Psoas muscle (tissue), 8 donors: ENCODE results near the gene CLMN. TPM values are rescaled to one million over a fixed set of nuclear protein-coding genes. Genes with fewer than 3 reads are reported as not detected.

Experiments
- ATAC-seq, 4 donors: fragments of 200-7000 bp; cut with Tn5 transposase; one replicate each; pipeline ENCODE4 v1.9.1; 2020; ENCODE audit warnings: moderate library complexity in 3 of 4, mild to moderate bottlenecking in 2 of 4
- DNase-seq, 2 donors: peaks; one replicate each; pipeline ENCODE4 v3.0.0-alpha.2; 2020
- H3K27ac ChIP-seq: fragments of 200-600 bp; one replicate; pipeline ENCODE4 v1.8.0; 2022
- H3K27me3 ChIP-seq, 3 donors: fragments of 200-600 bp in 1 of 3; one replicate each; pipeline versions ENCODE4 v1.6.1 to v1.8.0; 2013 to 2022; ENCODE audit warnings: low read length in 2 of 3, mild to moderate bottlenecking in 2 of 3, moderate library complexity in 1 of 3; ENCODE audit not compliant: insufficient read depth in 3 of 3
- H3K36me3 ChIP-seq, 2 donors: fragments of 200-600 bp in 1 of 2; one replicate each; pipeline versions ENCODE4 v1.6.1 to v1.8.0; 2013 to 2022; ENCODE audit warnings: low read depth in 1 of 2, mild to moderate bottlenecking in 1 of 2, moderate library complexity in 1 of 2; ENCODE audit not compliant: insufficient read depth in 1 of 2
- H3K4me1 ChIP-seq: fragments of 200-600 bp; one replicate; pipeline ENCODE4 v1.8.0; 2022
- H3K4me3 ChIP-seq: fragments of 200-600 bp; one replicate; pipeline ENCODE4 v1.8.0; 2022; ENCODE audit warnings: mild to moderate bottlenecking
- H3K9me3 ChIP-seq: fragments of 200-600 bp; one replicate; pipeline ENCODE4 v1.8.0; 2022
- WGBS, 3 donors: extraction: QIAGEN DNeasy Blood & Tissue Kit; methylation state at CpG; one replicate each; pipeline versions ENCODE4 v1.1.6 to v1.1.7; 2013; 5-methylcytosine and 5-hydroxymethylcytosine counted together
- intact Hi-C, 2 donors: fragments of 100-400 bp; cut with DNase I; formaldehyde crosslinking; loops; one replicate each; pipeline versions ENCODE4 v1.11.0 to v1.14.2; 2022
- polyA plus RNA-seq, 3 donors: library from polyadenylated mRNA; stranded (reverse); fragments of 200-250 nt; gene quantifications; one replicate each; pipeline ENCODE4 v1.2.3, GENCODE V29; 2013
- total RNA-seq, 4 donors: library from RNA; stranded (reverse); fragmentation: NEBNext Ultra II Directional in 2 of 4; extraction: Animal tissue kit (Norgen Biotek cat#: 25700) in 2 of 4; gene quantifications; one replicate each; pipeline versions ENCODE4 v1.2.1 to v1.2.4, GENCODE V29; 2021 to 2023
- TF ChIP-seq, protein P1 (sequence below): fragments of 200-600 bp; IDR thresholded peaks from one replicate; pipeline ENCODE4 v1.8.0; 2022; ENCODE audit warnings: antibody characterized with exemption
- donor health status: healthy with polysubstance abuse.
- donor health status: DM: no; HTN: no; CAD: no; lungs with moderate emphysema.
- donor health status: Bipolar disorder and iron deficiency.
- donor health status: healthy.
- donor health status: DM: yes; HTN: yes; CAD: no.
- donor health status: DM: no; HTN: no; CAD: no.
- donor health status: DM: no; HTN: no; CAD: no.
- donor health status: DM: yes; HTN: yes; CAD: no.

The CLMN gene
- total and polyA plus RNA-seq, 7 donors, result 1.7 to 9.6 (median 3.9) TPM

GRCh38 chr14:95136631-95137030 lies 183.1 kb downstream of the CLMN start:
- no peak for ATAC-seq
- Histone ChIP-seq H3K4me3 (no peak overlapping the region), H3K4me1 (peaks cover 47% of the 10 kb centered on the region), H3K27me3 (no peaks in the 10 kb centered on the region), H3K27ac (no peak overlapping the region), H3K9me3 (no peaks in the 10 kb centered on the region), H3K36me3 (peaks cover 0 to 17% of the 10 kb centered on the region in 2 donors)
- 54 to 66% (median 64%) methylated on average over 1 of the region's 1 CpG for WGBS, 3 donors
- TF ChIP-seq, protein P1, sequence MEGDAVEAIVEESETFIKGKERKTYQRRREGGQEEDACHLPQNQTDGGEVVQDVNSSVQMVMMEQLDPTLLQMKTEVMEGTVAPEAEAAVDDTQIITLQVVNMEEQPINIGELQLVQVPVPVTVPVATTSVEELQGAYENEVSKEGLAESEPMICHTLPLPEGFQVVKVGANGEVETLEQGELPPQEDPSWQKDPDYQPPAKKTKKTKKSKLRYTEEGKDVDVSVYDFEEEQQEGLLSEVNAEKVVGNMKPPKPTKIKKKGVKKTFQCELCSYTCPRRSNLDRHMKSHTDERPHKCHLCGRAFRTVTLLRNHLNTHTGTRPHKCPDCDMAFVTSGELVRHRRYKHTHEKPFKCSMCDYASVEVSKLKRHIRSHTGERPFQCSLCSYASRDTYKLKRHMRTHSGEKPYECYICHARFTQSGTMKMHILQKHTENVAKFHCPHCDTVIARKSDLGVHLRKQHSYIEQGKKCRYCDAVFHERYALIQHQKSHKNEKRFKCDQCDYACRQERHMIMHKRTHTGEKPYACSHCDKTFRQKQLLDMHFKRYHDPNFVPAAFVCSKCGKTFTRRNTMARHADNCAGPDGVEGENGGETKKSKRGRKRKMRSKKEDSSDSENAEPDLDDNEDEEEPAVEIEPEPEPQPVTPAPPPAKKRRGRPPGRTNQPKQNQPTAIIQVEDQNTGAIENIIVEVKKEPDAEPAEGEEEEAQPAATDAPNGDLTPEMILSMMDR, result no peak
- DNase-seq, result no peak
- intact Hi-C loops, result no loop called here

GRCh38 chr14:95134304-95134933 lies 185.3 kb downstream of the CLMN start:
- H3K27me3 ChIP-seq, result no peaks in the 10 kb centered on the region
- peaks cover 26% of the 10 kb centered on the region for H3K4me1 ChIP-seq
- DNase-seq (no peak), ATAC-seq (no peak)
- H3K36me3 ChIP-seq, result peaks cover 0 to 29% of the 10 kb centered on the region in 2 donors
- no peaks in the 10 kb centered on the region for H3K9me3 ChIP-seq
- TF ChIP-seq, protein P1, result no peak
- WGBS, 3 donors, result 88 to 91% (median 88%) methylated on average over 8 of the region's 8 CpGs
- intact Hi-C loops, result no loop called here
- no peak overlapping the region for H3K27ac ChIP-seq
- no peak overlapping the region for H3K4me3 ChIP-seq

- ATAC-seq, result no peak
- Histone ChIP-seq H3K36me3 (peaks cover 0 to 40% of the 10 kb centered on the region in 2 donors), H3K27ac (no peak overlapping the region), H3K4me1 (peaks cover 18% of the 10 kb centered on the region), H3K9me3 (no peaks in the 10 kb centered on the region), H3K4me3 (no peak overlapping the region), H3K27me3 (no peaks in the 10 kb centered on the region)
- DNase-seq, result no peak
- intact Hi-C loops, result no loop called here
- TF ChIP-seq, protein P1, result no peak
- 95 to 100% (median 97%) methylated on average over 2 of the region's 2 CpGs for WGBS, 3 donors
Observed at GRCh38 chr14:95133282-95133681, 186.4 kb downstream of the CLMN start.

DNA sequence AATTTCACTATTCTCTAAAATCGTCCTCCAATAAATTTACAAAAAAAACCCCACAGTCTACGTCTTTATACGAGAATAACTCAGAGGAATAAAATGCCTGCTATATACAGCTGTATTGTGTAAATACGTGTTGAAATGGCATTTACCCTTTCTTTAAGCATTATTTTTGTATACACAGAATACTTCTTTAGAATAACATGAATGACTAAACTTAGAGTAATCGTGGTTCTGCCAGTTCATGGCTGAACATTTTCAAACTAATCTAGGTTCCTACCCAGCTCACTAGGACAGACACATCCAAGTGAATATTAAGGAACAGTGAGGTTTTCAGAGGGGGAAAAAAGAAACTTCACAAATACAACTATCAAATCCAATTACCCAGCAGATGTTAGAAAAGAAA lies 186.9 kb downstream of the CLMN start:
- peaks cover 13% of the 10 kb centered on the region for H3K4me1 ChIP-seq
- intact Hi-C loops, result no loop called here
- no peak for DNase-seq
- H3K27ac ChIP-seq, result no peak overlapping the region
- peaks cover 0 to 41% of the 10 kb centered on the region in 2 donors for H3K36me3 ChIP-seq
- no peaks in the 10 kb centered on the region for H3K9me3 ChIP-seq
- H3K27me3 ChIP-seq, result no peaks in the 10 kb centered on the region
- ATAC-seq, result no peak
- TF ChIP-seq, protein P1, result no peak
- 88 to 96% (median 89%) methylated on average over 5 of the region's 5 CpGs for WGBS, 3 donors
- no peak overlapping the region for H3K4me3 ChIP-seq

Other genes with a start within 250 kb of the CLMN start
- gene DICER1, start 162.4 kb downstream of the CLMN start, total RNA-seq, result 10 to 100 TPM; 30.7 to 41.5 (median 39.3) TPM
- 10 to 100 TPM in 2 of 3 donors, 1 to 10 TPM in 1; 7.2 to 24.4 (median 11.4) TPM for gene DICER1, start 162.4 kb downstream of the CLMN start, polyA plus RNA-seq
- 1 to 10 TPM; 3.4 to 4.7 (median 4.1) TPM for gene SYNE3, start 196.7 kb upstream of the CLMN start, total RNA-seq
- 1 to 10 TPM in 1 of 3 donors, under 1 TPM in 2; 0.45 to 1.3 (median 0.96) TPM for gene SYNE3, start 196.7 kb upstream of the CLMN start, polyA plus RNA-seq
- gene GLRX5, start 215.1 kb upstream of the CLMN start, total RNA-seq, result 10 to 100 TPM; 46.9 to 97.6 (median 57.0) TPM
- gene GLRX5, start 215.1 kb upstream of the CLMN start, polyA plus RNA-seq, result 10 to 100 TPM; 65.5 to 98.7 (median 68.4) TPM